Mesenchymal stem cell (in vitro differentiated cells and primary cell): ENCODE data around the gene FOXP1.

Experiments used
- DNase-seq: peaks from one replicate; pipeline ENCODE4 v3.0.0-alpha.2; 2013
- H2AFZ ChIP-seq: one replicate; pipeline ENCODE4 v1.6.1; 2013; ENCODE audit warnings: low read depth, mild to moderate bottlenecking, control low read depth, inconsistent platforms, low read length, moderate library complexity
- H2AK5ac ChIP-seq: 2 replicates; pipeline ENCODE4 v1.6.1; 2013; ENCODE audit warnings: low read length, moderate library complexity, mild to moderate bottlenecking, inconsistent platforms; ENCODE audit not compliant: severe bottlenecking
- H2BK120ac ChIP-seq: one replicate; pipeline ENCODE4 v1.6.1; 2013; ENCODE audit warnings: low read depth, mild to moderate bottlenecking, inconsistent platforms, low read length, moderate library complexity
- H2BK12ac ChIP-seq, 2 experiments: one replicate each; pipeline ENCODE4 v1.6.1; 2013; ENCODE audit warnings: inconsistent platforms in 2 of 2, low read length in 2 of 2, mild to moderate bottlenecking in 2 of 2, moderate library complexity in 2 of 2, control low read depth in 1 of 2
- H2BK15ac ChIP-seq: one replicate; pipeline ENCODE4 v1.6.1; 2013; ENCODE audit warnings: mild to moderate bottlenecking, low read depth, inconsistent platforms; ENCODE audit not compliant: poor library complexity, severe bottlenecking
- H2BK5ac ChIP-seq: 2 replicates; pipeline ENCODE4 v1.6.1; 2013; ENCODE audit warnings: low read depth, mild to moderate bottlenecking, low read length, control low read depth, inconsistent platforms; ENCODE audit not compliant: poor library complexity, severe bottlenecking
- H3K14ac ChIP-seq, 2 experiments: one replicate each; pipeline ENCODE4 v1.6.1; 2013; ENCODE audit warnings: inconsistent platforms in 2 of 2, low read length in 2 of 2, control low read depth in 1 of 2, mild to moderate bottlenecking in 1 of 2, moderate library complexity in 1 of 2
- H3K18ac ChIP-seq, 2 experiments: one replicate each; pipeline ENCODE4 v1.6.1; 2013; ENCODE audit warnings: inconsistent platforms in 2 of 2, low read length in 2 of 2, control low read depth in 1 of 2, low read depth in 1 of 2, mild to moderate bottlenecking in 1 of 2
- H3K23ac ChIP-seq, 2 experiments: one replicate each; pipeline ENCODE4 v1.6.1; 2013; ENCODE audit warnings: inconsistent platforms in 2 of 2, low read length in 2 of 2, mild to moderate bottlenecking in 2 of 2, moderate library complexity in 2 of 2, control low read depth in 1 of 2
- H3K27ac ChIP-seq: 2 replicates; pipeline ENCODE4 v1.5.1; 2013; ENCODE audit warnings: mild to moderate bottlenecking, moderate library complexity, low read length, control low read depth, inconsistent platforms; ENCODE audit not compliant: poor library complexity, severe bottlenecking
- H3K27me3 ChIP-seq, 2 experiments: 2 replicates each; pipeline versions ENCODE4 v1.6.1 to v1.7.0; 2013; ENCODE audit warnings: low read length in 2 of 2, mild to moderate bottlenecking in 2 of 2, moderate library complexity in 2 of 2, control low read depth in 1 of 2, inconsistent platforms in 1 of 2; ENCODE audit not compliant: control insufficient read depth in 1 of 2, insufficient read depth in 1 of 2
- H3K36me3 ChIP-seq, 2 experiments: 2 replicates each; pipeline versions ENCODE4 v1.6.1 to v1.7.0; 2013; ENCODE audit warnings: low read length in 2 of 2, control low read depth in 1 of 2, inconsistent platforms in 1 of 2, low read depth in 1 of 2, mild to moderate bottlenecking in 1 of 2; ENCODE audit not compliant: insufficient read depth in 2 of 2, control insufficient read depth in 1 of 2
- H3K4ac ChIP-seq, 2 experiments: one replicate each; pipeline ENCODE4 v1.6.1; 2013; ENCODE audit warnings: inconsistent platforms in 2 of 2, low read length in 2 of 2, mild to moderate bottlenecking in 2 of 2, moderate library complexity in 2 of 2, control low read depth in 1 of 2, low read depth in 1 of 2
- H3K4me1 ChIP-seq: 2 replicates; pipeline ENCODE4 v1.6.1; 2013; ENCODE audit warnings: low read depth, low read length, control low read depth; ENCODE audit not compliant: control insufficient read depth, insufficient read depth
- H3K4me2 ChIP-seq: 2 replicates; pipeline ENCODE4 v1.6.1; 2013; ENCODE audit warnings: low read length, mild to moderate bottlenecking, inconsistent platforms; ENCODE audit not compliant: poor library complexity, severe bottlenecking
- H3K4me3 ChIP-seq, 2 experiments: 2 replicates each; pipeline versions ENCODE4 v1.5.1 to v1.7.0; 2013; ENCODE audit warnings: low read length in 2 of 2, mild to moderate bottlenecking in 2 of 2, control low read depth in 1 of 2, low read depth in 1 of 2; ENCODE audit not compliant: insufficient read depth in 1 of 2
- H3K79me1 ChIP-seq: replicated peaks from 2 replicates; pipeline ENCODE4 v1.6.1; 2013; ENCODE audit warnings: mild to moderate bottlenecking, control low read depth, low read length, inconsistent platforms; ENCODE audit not compliant: poor library complexity, severe bottlenecking
- H3K9ac ChIP-seq: 2 replicates; pipeline ENCODE4 v1.7.0; 2013; ENCODE audit warnings: mild to moderate bottlenecking, low read length, moderate library complexity
- H3K9me3 ChIP-seq: 2 replicates; pipeline ENCODE4 v1.7.0; 2013; ENCODE audit warnings: mild to moderate bottlenecking, low read length; ENCODE audit not compliant: control insufficient read depth
- H4K8ac ChIP-seq: one replicate; pipeline ENCODE4 v1.6.1; 2013; ENCODE audit warnings: inconsistent platforms, mild to moderate bottlenecking, low read length, moderate library complexity
- H4K91ac ChIP-seq: one replicate; pipeline ENCODE4 v1.6.1; 2013; ENCODE audit warnings: mild to moderate bottlenecking, low read length, inconsistent platforms
- WGBS: methylation state at CpG from one replicate; pipeline ENCODE4 v1.1.7; 2013; ENCODE audit warnings: mixed read lengths; 5-methylcytosine and 5-hydroxymethylcytosine counted together

The FOXP1 gene

DNA sequence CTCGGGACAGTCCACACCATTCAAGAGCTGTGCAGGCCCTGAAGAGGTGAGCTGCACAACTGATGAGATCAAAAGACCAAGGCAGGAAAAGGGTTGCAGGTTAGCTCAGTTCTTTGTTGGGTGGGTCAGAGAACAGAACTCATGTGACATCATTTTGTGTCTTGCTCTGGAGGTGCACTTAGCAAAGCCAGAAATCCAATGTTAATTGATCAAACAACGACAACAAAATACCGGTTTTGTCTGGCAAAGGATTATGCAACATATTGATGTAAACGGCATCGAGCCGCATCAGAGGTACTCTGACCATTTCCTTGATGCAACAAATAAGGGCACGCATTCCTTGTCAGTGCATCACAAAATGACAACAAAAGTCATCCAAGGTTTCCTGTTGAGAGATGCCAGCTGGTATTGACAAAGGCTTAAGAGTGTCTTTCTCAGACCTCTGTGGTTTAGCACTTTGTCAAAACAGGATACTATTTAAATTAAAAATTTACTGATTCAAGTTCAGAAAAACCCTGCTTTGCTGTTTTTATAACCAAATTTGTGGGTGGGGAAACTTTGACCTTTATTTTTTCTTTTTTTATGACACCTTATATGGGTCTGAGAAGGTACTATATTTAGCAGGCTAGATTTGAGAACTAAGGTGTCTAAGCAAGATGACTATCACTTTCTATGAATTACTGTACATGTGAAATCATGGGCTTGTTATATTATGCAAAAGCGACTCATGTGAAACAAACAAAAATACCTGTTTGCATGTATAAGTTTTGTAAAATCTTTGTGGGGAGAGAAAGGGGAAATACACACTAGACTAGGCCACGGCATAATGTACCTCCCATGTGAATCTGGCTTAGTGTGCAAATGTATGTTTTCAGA, 496.1 kb downstream of the FOXP1 start:
- DNase-seq = peak; percentile 81
- no peak overlapping the region for H2BK120ac ChIP-seq
- peak overlapping the region; percentile 41 for H2AK5ac ChIP-seq
- no peak overlapping the region for H4K8ac ChIP-seq
- peak overlapping the region; percentile 20 for H3K27ac ChIP-seq
- H3K14ac ChIP-seq = no peak overlapping the region
- H3K18ac ChIP-seq = no peak overlapping the region
- H2BK5ac ChIP-seq = no peak overlapping the region
- H3K79me1 ChIP-seq = peaks cover 17% of the 10 kb centered on the region
- no peak overlapping the region for H3K4ac ChIP-seq
- no peak overlapping the region for H2BK15ac ChIP-seq
- no peaks in the 10 kb centered on the region for H3K9me3 ChIP-seq
- no peak overlapping the region for H2AFZ ChIP-seq
- H4K91ac ChIP-seq = no peak overlapping the region
- H3K4me3 ChIP-seq = no peak overlapping the region
- no peak overlapping the region for H3K4me2 ChIP-seq
- 66% methylated on average over 9 of the region's 9 CpGs for WGBS
- H2BK12ac ChIP-seq = no peak overlapping the region
- no peak overlapping the region for H3K23ac ChIP-seq
- H3K27me3 ChIP-seq = no peaks in the 10 kb centered on the region
- H3K36me3 ChIP-seq = peaks cover 0 to 8% of the 10 kb centered on the region in 2 experiments
- H3K9ac ChIP-seq = no peak overlapping the region
- peaks cover 3% of the 10 kb centered on the region for H3K4me1 ChIP-seq

DNA sequence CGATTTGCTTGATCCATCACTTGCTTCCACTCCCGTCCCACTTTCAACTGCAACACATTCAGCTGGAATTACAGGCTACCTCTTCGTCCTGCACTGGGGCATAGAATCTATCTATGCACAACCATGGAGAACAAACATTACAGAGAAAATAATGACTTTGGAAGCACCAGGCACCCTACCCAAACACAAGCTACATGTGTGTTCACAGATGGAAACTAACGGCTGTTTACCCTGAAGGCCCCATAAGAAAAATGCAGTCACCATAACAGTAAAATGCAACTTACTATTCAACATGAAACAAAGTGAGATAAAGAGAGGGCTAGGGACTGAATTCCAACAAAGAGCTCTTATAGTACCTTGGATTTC, 496.8 kb downstream of the FOXP1 start:
- H2AFZ ChIP-seq = no peak overlapping the region
- no peak overlapping the region for H3K4me2 ChIP-seq
- H3K79me1 ChIP-seq = peaks cover 14% of the 10 kb centered on the region
- 99% methylated on average over 4 of the region's 4 CpGs for WGBS
- peak overlapping the region; percentile 2 for H3K27ac ChIP-seq
- H4K91ac ChIP-seq = no peak overlapping the region
- H2BK5ac ChIP-seq = no peak overlapping the region
- no peak for DNase-seq
- no peak overlapping the region for H2AK5ac ChIP-seq
- H2BK15ac ChIP-seq = no peak overlapping the region
- H4K8ac ChIP-seq = no peak overlapping the region
- no peak overlapping the region for H3K4ac ChIP-seq
- H2BK120ac ChIP-seq = no peak overlapping the region
- no peak overlapping the region for H3K14ac ChIP-seq
- H2BK12ac ChIP-seq = no peak overlapping the region
- no peak overlapping the region for H3K9ac ChIP-seq
- H3K4me3 ChIP-seq = no peak overlapping the region
- H3K18ac ChIP-seq = no peak overlapping the region
- H3K4me1 ChIP-seq = peaks cover 3% of the 10 kb centered on the region
- peaks cover 0 to 4% of the 10 kb centered on the region in 2 experiments for H3K36me3 ChIP-seq
- H3K23ac ChIP-seq = no peak overlapping the region
- no peaks in the 10 kb centered on the region for H3K27me3 ChIP-seq
- no peaks in the 10 kb centered on the region for H3K9me3 ChIP-seq

- Histone ChIP-seq H3K18ac (no peak overlapping the region), H2AFZ (no peak overlapping the region), H3K9ac (no peak overlapping the region), H3K4ac (no peak overlapping the region), H2BK5ac (no peak overlapping the region), H2BK120ac (no peak overlapping the region), H3K23ac (no peak overlapping the region), H3K36me3 (peaks cover 0 to 4% of the 10 kb centered on the region in 2 experiments), H2BK12ac (no peak overlapping the region), H3K4me3 (no peak overlapping the region), H4K8ac (no peak overlapping the region), H3K14ac (no peak overlapping the region), H3K4me2 (no peak overlapping the region), H2BK15ac (no peak overlapping the region), H2AK5ac (no peak overlapping the region), H3K27ac (no peak overlapping the region), H4K91ac (no peak overlapping the region), H3K27me3 (no peaks in the 10 kb centered on the region), H3K79me1 (peaks cover 13% of the 10 kb centered on the region), H3K4me1 (peaks cover 2% of the 10 kb centered on the region), H3K9me3 (no peaks in the 10 kb centered on the region)
- DNase-seq = no peak
- 90% methylated on average over 3 of the region's 3 CpGs for WGBS
Observed at GRCh38 chr3:71083726-71084131, 499.8 kb downstream of the FOXP1 start.

- no peak for DNase-seq
- H3K27ac ChIP-seq = no peak overlapping the region
- H3K9me3 ChIP-seq = no peaks in the 10 kb centered on the region
Observed at GRCh38 chr3:71082833-71083232, 500.7 kb downstream of the FOXP1 start.

More at GRCh38 chr3:71082833-71083232, 500.7 kb downstream of the FOXP1 start:
- no peak overlapping the region for H2AK5ac ChIP-seq
- no peaks in the 10 kb centered on the region for H3K4me1 ChIP-seq
- H2BK12ac ChIP-seq = no peak overlapping the region
- no peak overlapping the region for H4K8ac ChIP-seq
- 95% methylated on average over 5 of the region's 5 CpGs for WGBS
- no peaks in the 10 kb centered on the region for H3K27me3 ChIP-seq
- H2BK120ac ChIP-seq = no peak overlapping the region
- no peak overlapping the region for H3K4me3 ChIP-seq
- H3K18ac ChIP-seq = no peak overlapping the region
- peaks cover 0 to 4% of the 10 kb centered on the region in 2 experiments for H3K36me3 ChIP-seq
- H3K4ac ChIP-seq = no peak overlapping the region
- H2BK5ac ChIP-seq = no peak overlapping the region
- no peak overlapping the region for H3K23ac ChIP-seq
- H3K4me2 ChIP-seq = no peak overlapping the region
- H3K9ac ChIP-seq = no peak overlapping the region
- peaks cover 11% of the 10 kb centered on the region for H3K79me1 ChIP-seq
- H4K91ac ChIP-seq = no peak overlapping the region
- H3K14ac ChIP-seq = no peak overlapping the region
- H2BK15ac ChIP-seq = no peak overlapping the region
- no peak overlapping the region for H2AFZ ChIP-seq
